ENCODE measurements around the gene C1orf122. TPM values are rescaled to one million over a fixed set of nuclear protein-coding genes. Genes with fewer than 3 reads are reported as not detected.

C1orf122 gene
- polyA plus RNA-seq, 1 of the 3 experiments (the other 2 are of a cell fraction), result 75.3 TPM

DNA sequence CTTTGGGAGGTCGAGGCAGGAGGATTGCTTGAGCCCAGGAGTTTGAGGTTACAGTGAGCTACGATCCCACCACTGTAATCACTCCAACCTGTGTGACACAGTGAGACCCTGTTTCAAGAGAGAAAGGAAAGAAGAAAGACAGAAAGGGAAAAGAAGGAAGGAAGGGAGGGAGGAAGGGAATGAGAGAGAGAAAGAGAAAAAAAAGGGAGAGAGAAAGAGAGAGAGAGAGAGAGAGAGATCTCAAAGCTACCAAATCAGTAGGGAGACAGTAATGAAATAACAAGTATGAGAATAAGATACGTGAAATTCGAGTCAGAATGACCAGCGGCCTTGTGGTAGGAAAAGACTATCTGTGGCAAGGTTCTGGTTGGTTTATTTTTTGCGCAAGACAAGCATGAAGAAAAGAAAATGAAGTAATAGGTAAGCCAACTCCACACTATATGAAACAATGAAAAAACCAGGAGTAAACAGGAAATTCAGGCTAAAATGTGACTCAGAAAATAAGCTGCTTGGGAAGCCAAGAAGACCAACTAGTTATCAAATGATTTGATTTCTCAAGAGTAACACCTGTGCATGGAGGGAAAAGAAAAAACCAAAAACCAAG lies 42.9 kb downstream of the C1orf122 start:
- H3K4me3 ChIP-seq (ENCODE audit: low read depth in 2 of 2, low read length in 1 of 2), result no peak overlapping the region
- H3K27ac ChIP-seq (ENCODE audit: low read depth in 2 of 2, low read length in 1 of 2), result no peak overlapping the region
- H2AFZ ChIP-seq (ENCODE audit: low read depth), result no peak overlapping the region
- TF ChIP-seq, protein P1, sequence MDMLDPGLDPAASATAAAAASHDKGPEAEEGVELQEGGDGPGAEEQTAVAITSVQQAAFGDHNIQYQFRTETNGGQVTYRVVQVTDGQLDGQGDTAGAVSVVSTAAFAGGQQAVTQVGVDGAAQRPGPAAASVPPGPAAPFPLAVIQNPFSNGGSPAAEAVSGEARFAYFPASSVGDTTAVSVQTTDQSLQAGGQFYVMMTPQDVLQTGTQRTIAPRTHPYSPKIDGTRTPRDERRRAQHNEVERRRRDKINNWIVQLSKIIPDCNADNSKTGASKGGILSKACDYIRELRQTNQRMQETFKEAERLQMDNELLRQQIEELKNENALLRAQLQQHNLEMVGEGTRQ (IDR thresholded peaks at IDR 0.05; ENCODE audit: borderline replicate concordance, low read depth, low read length), result no peak
- TF ChIP-seq TAF1 (IDR thresholded peaks at IDR 0.05; ENCODE audit: borderline replicate concordance, low read depth, low read length), result no peak
- no peak for TF ChIP-seq MXI1 (IDR thresholded peaks at IDR 0.05; ENCODE audit: low read depth, low read length)
- TF ChIP-seq TEAD4 (IDR thresholded peaks at IDR 0.05; ENCODE audit: borderline replicate concordance, insufficient read depth), result no peak
- TF ChIP-seq, protein P2, sequence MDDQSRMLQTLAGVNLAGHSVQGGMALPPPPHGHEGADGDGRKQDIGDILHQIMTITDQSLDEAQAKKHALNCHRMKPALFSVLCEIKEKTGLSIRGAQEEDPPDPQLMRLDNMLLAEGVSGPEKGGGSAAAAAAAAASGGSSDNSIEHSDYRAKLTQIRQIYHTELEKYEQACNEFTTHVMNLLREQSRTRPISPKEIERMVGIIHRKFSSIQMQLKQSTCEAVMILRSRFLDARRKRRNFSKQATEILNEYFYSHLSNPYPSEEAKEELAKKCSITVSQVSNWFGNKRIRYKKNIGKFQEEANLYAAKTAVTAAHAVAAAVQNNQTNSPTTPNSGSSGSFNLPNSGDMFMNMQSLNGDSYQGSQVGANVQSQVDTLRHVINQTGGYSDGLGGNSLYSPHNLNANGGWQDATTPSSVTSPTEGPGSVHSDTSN (IDR thresholded peaks at IDR 0.05), result no peak
- H3K4me1 ChIP-seq (ENCODE audit: control insufficient read depth in 1 of 2, insufficient read depth in 2 of 2, low read depth in 1 of 2, low read length in 1 of 2), result peaks cover 0 to 5% of the 10 kb centered on the region in 2 experiments; a peak in 2 of 4 replicates
- H3K27me3 ChIP-seq (ENCODE audit: insufficient read depth), result no peaks in the 10 kb centered on the region
- H3K79me2 ChIP-seq (ENCODE audit: insufficient read depth), result peaks cover 99% of the 10 kb centered on the region
- no peak for DNase-seq
- ChIA-PET CTCF (interaction anchor here (0.7 to 3.5 kb wide), 9 partner anchors 9 to 1504 kb away, joined by 3 to 26 read pairs (median 4); partner anchors contain the start of gene MTF1), POLR2A (interaction anchor here (1.1 kb wide), 1 partner anchor 9 kb away, joined by 5 read pairs; the partner anchor contains the start of gene MTF1)
- 91% methylated on average over 6 of the region's 6 CpGs for WGBS (ENCODE audit: low lambda C conversion rate)
- H3K9me3 ChIP-seq, result no peaks in the 10 kb centered on the region
- no peak overlapping the region for H3K4me2 ChIP-seq
- peaks cover 65% of the 10 kb centered on the region for H4K20me1 ChIP-seq (ENCODE audit: insufficient read depth)
- peaks cover 3% of the 10 kb centered on the region for H3F3A ChIP-seq (replicated peaks; ENCODE audit: insufficient read depth)
- H3K9me2 ChIP-seq, result no peaks in the 10 kb centered on the region
- peaks cover 28 to 44% of the 10 kb centered on the region in 2 experiments for H3K36me3 ChIP-seq (replicated peaks in 1 of 2; ENCODE audit: control insufficient read depth in 1 of 2, insufficient read depth in 2 of 2, low read length in 1 of 2)
- H3K9ac ChIP-seq, result no peak overlapping the region

DNA sequence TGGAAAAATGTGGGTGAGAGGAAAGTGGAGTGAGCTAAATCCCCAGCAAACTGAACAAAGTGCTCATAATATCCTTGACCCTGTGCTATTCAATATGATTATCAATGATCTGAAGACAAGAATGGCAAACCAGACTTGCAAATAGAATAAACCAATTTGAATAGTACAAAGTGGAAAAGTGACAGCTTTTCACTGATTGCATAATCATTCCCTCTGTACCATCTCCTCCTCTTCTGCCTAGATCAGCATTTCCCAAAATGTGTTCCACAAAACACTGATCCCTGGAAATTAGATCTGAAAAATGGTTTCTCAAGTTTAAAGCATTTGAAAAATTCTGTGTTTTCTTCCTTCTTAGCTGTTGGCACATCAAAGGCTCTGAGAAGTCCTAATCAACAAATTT lies 43.7 kb downstream of the C1orf122 start:
- CTCF ChIA-PET, result interaction anchor here (0.7 to 3.5 kb wide), 6 partner anchors 8 to 39 kb away, joined by 3 to 26 read pairs (median 4); partner anchors contain the start of gene MTF1
- Histone ChIP-seq H3K9ac (no peak overlapping the region), H3K27me3 (ENCODE audit: insufficient read depth) (no peaks in the 10 kb centered on the region), H3K4me1 (ENCODE audit: control insufficient read depth in 1 of 2, insufficient read depth in 2 of 2, low read depth in 1 of 2, low read length in 1 of 2) (peaks cover 0 to 5% of the 10 kb centered on the region in 2 experiments; a peak in 2 of 4 replicates), H3F3A (replicated peaks; ENCODE audit: insufficient read depth) (peaks cover 3% of the 10 kb centered on the region), H3K27ac (ENCODE audit: low read depth in 2 of 2, low read length in 1 of 2) (no peak overlapping the region), H3K36me3 (replicated peaks in 1 of 2; ENCODE audit: control insufficient read depth in 1 of 2, insufficient read depth in 2 of 2, low read length in 1 of 2) (peaks cover 28 to 39% of the 10 kb centered on the region in 2 experiments), H2AFZ (ENCODE audit: low read depth) (no peak overlapping the region), H3K9me3 (no peaks in the 10 kb centered on the region), H3K4me2 (no peak overlapping the region), H3K79me2 (ENCODE audit: insufficient read depth) (peaks cover 100% of the 10 kb centered on the region), H3K4me3 (ENCODE audit: low read depth in 2 of 2, low read length in 1 of 2) (no peak overlapping the region), H4K20me1 (ENCODE audit: insufficient read depth) (peaks cover 67% of the 10 kb centered on the region), H3K9me2 (no peaks in the 10 kb centered on the region)
- TF ChIP-seq TAF1 (IDR thresholded peaks at IDR 0.05; ENCODE audit: borderline replicate concordance, low read depth, low read length) (no peak), FOXM1 (IDR thresholded peaks at IDR 0.05; ENCODE audit: low read depth) (no peak)
- no peak for DNase-seq
- POLR2A ChIA-PET, result interaction anchor here (1.1 kb wide), 1 partner anchor 8 kb away, joined by 5 read pairs; the partner anchor contains the start of gene MTF1

DNA sequence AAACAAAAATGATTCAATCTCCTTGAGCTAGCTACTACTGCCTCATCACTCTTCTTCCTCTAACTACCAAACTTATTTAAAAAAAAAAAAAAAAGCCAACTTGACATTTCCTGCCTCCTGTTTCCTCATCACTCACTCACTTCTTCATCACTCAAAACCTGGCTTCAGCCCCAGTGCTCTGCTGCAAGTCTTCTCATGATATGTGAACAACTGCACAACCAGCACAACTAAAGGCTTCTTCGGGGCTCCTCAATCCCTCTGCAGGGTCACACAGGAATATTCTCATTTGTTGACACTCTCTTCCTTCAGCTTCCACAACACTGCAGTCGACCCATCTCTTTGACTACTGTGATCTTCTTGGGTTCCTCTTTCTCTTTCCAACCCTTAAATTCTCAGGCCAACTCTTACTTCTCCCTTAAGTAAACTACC lies 44.2 kb downstream of the C1orf122 start:
- no peaks in the 10 kb centered on the region for H3K9me3 ChIP-seq
- H2AFZ ChIP-seq (ENCODE audit: low read depth), result no peak overlapping the region
- no peak overlapping the region for H3K27ac ChIP-seq (ENCODE audit: low read depth in 2 of 2, low read length in 1 of 2)
- H3K4me3 ChIP-seq (ENCODE audit: low read depth in 2 of 2, low read length in 1 of 2), result no peak overlapping the region
- H3K4me2 ChIP-seq, result no peak overlapping the region
- DNase-seq, result no peak
- H3K9ac ChIP-seq, result no peak overlapping the region
- peaks cover 0 to 5% of the 10 kb centered on the region in 2 experiments; a peak in 2 of 4 replicates for H3K4me1 ChIP-seq (ENCODE audit: control insufficient read depth in 1 of 2, insufficient read depth in 2 of 2, low read depth in 1 of 2, low read length in 1 of 2)
- peaks cover 3% of the 10 kb centered on the region for H3F3A ChIP-seq (replicated peaks; ENCODE audit: insufficient read depth)
- peaks cover 100% of the 10 kb centered on the region for H3K79me2 ChIP-seq (ENCODE audit: insufficient read depth)
- CTCF ChIA-PET, result interaction anchor here (1.0 to 3.5 kb wide), 3 partner anchors 7 to 40 kb away, joined by 4 to 26 read pairs (median 5); partner anchors contain the start of gene MTF1
- H3K27me3 ChIP-seq (ENCODE audit: insufficient read depth), result no peaks in the 10 kb centered on the region
- POLR2A ChIA-PET, result no interaction called here
- H3K9me2 ChIP-seq, result no peaks in the 10 kb centered on the region
- WGBS (ENCODE audit: low lambda C conversion rate), result 77% methylated on average over 2 of the region's 2 CpGs
- peaks cover 28 to 43% of the 10 kb centered on the region in 2 experiments for H3K36me3 ChIP-seq (replicated peaks in 1 of 2; ENCODE audit: control insufficient read depth in 1 of 2, insufficient read depth in 2 of 2, low read length in 1 of 2)
- peaks cover 67% of the 10 kb centered on the region for H4K20me1 ChIP-seq (ENCODE audit: insufficient read depth)
- TF ChIP-seq RCOR1 (IDR thresholded peaks at IDR 0.05; ENCODE audit: low read length), result no peak
- no peak for TF ChIP-seq MEF2A (IDR thresholded peaks at IDR 0.05; ENCODE audit: borderline replicate concordance, low read depth)
- TF ChIP-seq, protein P3, sequence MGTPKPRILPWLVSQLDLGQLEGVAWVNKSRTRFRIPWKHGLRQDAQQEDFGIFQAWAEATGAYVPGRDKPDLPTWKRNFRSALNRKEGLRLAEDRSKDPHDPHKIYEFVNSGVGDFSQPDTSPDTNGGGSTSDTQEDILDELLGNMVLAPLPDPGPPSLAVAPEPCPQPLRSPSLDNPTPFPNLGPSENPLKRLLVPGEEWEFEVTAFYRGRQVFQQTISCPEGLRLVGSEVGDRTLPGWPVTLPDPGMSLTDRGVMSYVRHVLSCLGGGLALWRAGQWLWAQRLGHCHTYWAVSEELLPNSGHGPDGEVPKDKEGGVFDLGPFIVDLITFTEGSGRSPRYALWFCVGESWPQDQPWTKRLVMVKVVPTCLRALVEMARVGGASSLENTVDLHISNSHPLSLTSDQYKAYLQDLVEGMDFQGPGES (IDR thresholded peaks at IDR 0.05; ENCODE audit: low read depth, low read length), result no peak
- no peak for TF ChIP-seq FOXJ3 (CRISPR knock-in tag; IDR thresholded peaks at IDR 0.05)
- no peak for TF ChIP-seq MXI1 (IDR thresholded peaks at IDR 0.05; ENCODE audit: low read depth, low read length)
- no peak for TF ChIP-seq EP300 (IDR thresholded peaks at IDR 0.05; ENCODE audit: borderline replicate concordance in 1 of 2, low read depth in 1 of 2, low read length in 1 of 2)
- TF ChIP-seq NFIC (IDR thresholded peaks at IDR 0.05; ENCODE audit: borderline replicate concordance), result no peak
- TF ChIP-seq TEAD4 (IDR thresholded peaks at IDR 0.05; ENCODE audit: borderline replicate concordance, insufficient read depth), result no peak
- TF ChIP-seq TCF12 (IDR thresholded peaks at IDR 0.05), result no peak
- no peak for TF ChIP-seq SIN3A (IDR thresholded peaks at IDR 0.05; ENCODE audit: borderline replicate concordance, low read depth, low read length)
- no peak for TF ChIP-seq YY1 (IDR thresholded peaks at IDR 0.05; ENCODE audit: low read depth)
- no peak for TF ChIP-seq SMC3 (IDR thresholded peaks at IDR 0.05; ENCODE audit: low read depth, low read length)
- TF ChIP-seq, protein P2 (IDR thresholded peaks at IDR 0.05), result no peak
